ENCODE data around the gene VCPKMT.

Gene VCPKMT

DNA sequence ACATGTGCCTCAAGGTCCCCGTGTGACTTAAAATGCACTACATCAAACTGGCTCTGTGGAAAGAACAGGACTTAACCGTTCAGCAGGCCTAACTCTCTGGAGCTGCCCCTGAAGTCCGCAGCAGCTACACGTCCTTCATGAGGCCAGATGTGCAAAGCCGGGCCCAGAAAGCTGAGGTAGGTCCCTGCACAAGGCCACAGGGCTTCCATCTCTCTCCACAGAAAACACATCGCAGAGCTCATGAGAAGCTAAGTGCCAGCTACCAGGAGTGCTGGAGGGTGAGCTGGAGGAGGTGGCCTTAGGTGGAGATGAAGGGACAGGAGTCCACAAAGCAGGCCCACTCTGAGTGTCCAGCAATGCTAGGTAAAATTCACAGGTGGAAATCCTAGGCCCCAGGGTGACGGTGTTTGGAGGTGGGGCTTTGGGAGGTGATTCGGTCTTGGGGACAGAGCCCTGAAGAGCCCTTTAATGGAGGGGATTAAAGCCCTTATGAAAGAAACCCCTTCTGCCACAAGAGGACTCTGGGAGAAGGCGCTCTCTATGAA lies 52.4 kb downstream of the VCPKMT start:
- DNase-seq = no peak

DNA sequence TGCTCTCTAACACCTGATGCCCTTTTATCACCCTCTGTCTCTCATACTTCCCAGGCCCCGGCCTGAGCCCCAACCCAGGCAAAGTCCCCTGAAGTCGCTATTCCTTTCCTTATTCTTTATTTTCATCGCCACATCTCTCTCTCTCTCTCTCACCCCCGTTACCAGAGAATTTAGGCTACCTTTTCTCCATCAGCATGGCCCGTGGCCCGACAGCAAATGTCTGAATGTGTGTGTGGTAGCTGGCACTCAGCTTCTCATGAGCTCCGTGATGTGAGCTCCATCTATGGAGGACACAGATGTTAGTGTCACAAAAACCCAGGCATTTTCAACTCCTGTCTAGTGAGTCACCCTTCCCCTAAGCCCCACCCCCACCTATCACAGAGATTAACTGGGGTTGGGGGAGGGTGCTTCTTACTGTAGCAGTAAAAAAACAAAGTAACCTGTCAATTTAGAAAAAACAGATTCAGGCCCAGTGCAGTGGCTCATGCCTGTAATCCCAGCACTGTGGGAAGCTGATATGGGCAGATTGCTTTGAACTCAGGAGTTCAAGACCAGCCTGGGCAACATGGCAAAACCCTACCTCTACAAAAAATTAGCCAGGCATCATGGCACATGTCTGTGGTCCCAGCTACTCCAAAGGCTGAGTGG lies 53.8 kb downstream of the VCPKMT start:
- DNase-seq = no peak

DNA sequence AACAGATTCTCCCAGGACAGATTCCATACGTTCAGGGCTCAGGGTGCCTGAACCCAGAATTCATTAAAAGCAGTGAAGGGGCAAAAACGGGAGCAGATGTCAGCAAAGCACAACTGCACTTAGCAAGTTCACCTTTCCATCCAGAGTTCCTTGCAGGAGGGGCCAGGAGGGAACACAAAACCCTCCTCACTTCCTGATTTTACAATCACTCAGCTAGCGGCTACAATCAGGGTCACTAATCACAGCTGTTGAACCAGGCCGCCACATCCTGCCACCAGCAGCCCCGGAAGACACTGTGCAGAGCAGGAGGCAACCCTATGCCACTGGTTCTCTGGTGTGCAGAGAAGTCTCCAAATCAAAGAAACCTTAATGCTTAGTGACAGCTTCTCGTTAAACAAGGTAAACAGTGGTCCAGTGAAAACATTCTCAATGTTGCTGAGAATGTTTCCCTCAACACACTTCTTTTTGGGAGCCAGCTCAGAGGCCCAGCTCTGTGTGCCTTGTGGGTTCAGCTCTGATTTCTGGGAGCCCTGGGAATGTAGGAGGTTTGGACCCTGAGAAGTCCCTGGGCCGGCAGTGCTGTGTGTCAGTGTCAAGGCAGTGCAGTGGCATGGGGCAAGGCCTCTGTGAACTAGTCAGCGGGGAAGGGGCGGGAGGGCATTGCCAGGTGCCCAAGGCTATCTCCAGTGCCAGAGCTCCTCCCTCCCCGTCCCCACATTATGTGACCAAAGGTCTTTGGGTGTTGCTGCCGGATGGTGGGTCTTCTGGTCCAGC lies 54.5 kb downstream of the VCPKMT start:
- DNase-seq = no peak

DNA sequence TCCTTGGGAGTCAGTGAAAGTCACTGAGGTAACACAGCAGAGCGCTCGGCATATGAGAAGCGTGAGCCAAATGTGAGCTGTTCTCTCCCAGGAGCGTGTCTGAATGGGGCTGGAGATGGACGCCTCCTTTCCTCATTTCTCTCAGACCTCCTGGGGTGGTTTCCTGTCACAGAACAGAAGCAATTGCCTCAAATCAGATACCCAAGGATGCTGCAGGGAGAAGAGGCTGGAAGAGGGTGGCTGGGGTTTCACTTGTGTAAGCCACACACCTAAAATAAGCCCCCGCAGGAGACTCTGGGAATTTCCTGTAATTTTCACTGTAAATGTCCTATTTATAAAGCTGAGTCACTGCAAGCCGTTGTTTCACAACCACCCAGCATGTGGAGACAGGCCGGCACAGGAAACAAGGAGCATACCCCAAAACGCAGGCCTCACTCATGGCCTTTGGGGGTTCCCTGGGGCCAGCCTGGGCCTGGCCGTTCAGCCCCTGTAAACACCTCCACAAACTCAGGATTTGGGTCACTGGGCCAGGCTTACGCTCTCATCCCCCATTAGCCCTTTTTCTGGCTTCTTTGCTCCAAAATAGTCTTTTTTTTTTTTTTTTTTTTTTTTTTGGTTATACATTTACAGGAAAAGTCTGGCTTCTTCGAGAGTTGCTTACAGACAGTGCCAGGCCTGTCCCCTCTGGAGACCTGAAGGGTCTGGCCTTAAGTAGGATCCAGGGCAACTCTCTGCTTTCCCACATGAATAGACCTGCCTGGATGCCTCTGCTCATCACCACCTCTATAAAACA lies 55.3 kb downstream of the VCPKMT start:
- DNase-seq = no peak

DNA sequence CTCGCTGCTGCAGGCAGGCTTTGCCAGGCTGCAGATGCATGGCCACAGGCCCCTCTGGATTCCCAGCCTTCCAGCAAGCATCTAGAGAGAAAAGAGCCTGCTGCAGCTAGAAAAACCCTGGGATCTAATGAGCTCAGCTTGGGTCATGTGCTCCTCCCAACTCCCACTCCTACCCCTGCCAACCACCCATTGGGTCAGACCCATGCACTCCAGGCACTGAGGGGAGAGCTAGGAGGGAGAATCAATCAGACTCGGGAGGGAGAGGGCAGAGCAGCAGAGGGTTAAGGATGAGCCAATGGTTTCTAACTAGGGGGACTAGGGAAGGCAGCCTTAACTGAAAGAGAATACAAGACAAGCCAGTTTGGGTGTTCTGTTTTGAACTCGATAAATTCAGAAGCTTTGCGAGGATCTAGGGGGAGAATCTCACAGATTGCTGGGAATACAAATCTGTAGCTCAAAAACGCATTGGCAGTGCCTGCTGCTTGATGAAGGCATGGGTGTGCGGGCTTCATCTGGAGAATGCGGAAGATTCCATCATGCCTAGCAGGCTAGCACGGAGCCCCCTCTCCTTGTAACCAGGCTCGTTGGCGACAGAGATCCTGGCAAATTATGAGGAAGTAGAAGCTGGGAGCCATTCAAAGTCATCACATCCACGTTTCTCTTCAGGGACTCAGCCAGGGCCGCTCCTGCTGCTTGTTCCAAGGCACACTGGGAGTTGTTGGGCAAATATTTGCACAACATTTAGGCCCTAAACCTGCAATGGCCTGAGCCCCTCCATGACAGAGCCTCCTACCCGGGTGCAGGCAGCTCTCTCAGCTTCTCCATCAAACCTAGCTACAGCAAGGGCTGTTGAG lies 56.4 kb downstream of the VCPKMT start:
- DNase-seq = no peak

Data from midbrain (tissue), 1 donor.